ENCODE data around the gene EXT2.

Gene EXT2

DNA sequence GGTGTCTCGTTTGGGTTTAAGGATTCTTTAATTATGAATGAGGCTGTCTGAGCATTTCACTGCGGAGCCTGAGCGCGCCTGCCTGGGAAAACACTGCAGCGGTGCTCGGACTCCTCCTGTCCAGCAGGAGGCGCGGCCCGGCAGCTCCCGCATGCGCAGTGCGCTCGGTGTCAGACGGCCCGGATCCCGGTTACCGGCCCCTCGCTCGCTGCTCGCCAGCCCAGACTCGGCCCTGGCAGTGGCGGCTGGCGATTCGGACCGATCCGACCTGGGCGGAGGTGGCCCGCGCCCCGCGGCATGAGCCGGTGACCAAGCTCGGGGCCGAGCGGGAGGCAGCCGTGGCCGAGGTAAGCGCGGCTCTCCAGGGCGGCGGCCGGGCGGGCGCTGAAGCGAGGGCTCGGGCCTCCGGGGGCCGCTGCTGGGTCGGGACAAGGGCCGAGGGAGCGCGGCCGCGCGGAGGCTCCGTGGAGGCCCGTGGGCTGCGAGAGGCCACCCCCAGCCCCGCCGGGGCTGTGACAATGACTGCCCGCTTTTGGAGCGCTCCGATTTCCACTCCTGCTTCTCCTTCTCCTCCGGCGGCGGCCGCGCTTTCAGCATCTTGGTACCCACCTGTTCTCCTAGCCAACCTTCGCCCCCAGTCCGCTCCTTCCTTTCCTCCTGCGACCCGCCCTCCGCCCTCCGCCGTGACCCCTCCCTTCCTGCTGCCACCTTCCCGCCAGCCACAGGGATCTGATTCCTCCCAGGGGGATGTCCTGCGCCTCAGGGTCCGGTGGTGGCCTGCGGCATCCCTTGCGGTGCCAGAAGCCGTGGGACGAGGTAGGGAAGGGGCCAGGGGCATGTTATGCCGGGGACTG is at the start of gene EXT2:
TSS of gene EXT2 (plus strand) at position 173 of the 854 bp plus-strand sequence. CDS start 12,035 bp downstream, outside the sequence.
- peak; percentile 80 for DNase-seq

DNA sequence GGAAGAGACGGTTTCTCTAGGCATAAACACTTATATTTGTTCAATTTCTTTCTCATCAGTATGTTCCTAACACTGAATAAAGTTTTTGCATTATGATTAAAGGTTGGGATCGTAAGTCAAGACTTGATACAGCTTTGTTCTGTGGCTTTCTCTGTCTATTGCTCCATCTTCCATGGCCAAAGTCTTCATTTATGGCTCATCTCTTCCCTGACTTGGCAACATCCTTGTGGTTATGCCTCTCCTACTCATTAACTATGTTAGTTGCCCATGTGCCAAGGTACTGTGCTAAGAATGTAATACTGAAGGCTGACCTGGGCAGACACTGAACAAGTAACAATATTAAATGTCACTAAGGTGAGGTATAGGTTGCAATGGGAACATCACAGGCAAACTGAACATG is 49.3 kb upstream of the EXT2 start:
- no peak for DNase-seq

DNA sequence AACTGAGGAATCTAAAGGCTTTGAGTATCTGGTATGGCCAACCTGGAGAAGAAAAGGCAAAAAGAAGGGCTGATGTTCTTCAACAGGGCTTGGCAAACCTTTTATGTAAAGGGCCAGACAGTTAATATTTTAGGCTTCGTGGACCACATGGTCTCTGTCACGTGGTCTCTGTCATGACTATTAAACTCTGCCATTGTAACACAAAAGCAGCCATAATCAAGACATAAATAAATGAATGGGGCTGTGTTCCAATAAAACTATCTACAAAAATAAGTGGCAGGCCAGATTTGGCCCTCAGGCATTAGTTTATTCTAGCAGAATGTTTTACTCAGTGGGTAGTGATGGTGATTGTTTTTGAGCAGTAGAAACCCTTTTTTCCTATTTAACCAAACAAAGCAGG is 48.2 kb upstream of the EXT2 start:
- DNase-seq = no peak

DNA sequence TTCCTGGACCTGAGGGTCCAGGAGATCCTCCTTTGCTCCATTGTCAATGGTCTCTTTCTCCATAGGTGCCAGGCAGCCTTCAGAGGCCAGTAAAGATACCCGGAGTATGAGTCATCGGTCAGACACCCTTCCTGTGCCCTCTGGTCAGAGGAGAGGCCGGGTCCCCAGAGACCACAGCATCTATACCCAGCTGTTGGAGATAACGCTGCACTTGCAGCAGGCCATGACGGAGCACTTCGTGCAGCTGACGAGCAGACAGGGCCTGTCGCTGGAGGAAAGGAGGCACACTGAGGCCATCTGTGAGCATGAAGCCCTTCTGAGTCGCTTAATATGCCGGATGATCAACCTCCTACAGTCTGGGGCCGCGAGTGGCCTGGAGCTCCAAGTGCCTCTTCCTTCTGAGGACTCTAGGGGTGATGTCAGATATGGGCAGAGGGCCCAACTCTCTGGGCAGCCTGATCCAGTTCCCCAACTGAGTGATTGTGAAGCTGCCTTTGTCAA is 47.5 kb upstream of the EXT2 start, which contains the start of gene ACCSL:
TSS of gene ACCSL (plus strand) at position 51 of the 501 bp plus-strand sequence. CDS start at position 107, 56 bp downstream.
- DNase-seq = no peak

DNA sequence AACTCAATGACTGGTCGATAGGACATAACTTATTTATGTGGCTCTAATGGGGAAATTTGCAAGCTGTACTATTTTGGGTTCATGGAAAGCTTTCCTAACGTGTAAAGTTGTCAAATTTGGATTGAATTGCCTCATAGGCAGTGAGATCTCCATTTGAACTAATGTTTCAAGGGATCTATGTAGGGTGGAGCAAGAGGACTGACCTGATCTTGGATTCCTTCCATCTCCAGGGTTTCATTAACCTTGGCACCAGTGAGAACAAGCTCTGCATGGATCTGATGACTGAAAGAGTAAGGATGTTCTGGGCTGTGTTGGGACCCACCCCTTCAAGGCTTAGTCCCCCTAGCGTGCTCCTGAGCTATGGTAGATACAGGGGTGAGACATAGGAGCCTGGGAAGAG is 45.6 kb upstream of the EXT2 start:
- DNase-seq = no peak

DNA sequence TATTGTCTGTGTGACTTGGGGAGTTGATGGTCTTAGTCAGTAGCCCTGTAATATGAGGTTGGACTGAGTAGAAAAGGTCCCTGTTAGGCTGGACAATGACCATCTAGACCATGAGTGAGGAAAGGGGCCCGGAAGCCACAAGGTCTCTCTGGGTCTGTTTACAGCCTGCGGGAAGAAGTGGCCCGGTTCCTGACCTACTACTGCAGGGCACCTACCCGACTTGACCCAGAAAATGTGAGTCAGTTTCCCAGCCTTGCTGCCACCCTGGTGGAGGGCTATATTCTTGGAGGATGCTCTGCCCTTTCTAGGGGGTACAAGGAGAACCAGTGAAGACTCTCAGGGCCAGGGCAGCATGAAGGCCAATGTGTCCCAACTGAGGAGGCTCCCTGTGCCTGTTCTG is 44.3 kb upstream of the EXT2 start:
- DNase-seq = no peak

DNA sequence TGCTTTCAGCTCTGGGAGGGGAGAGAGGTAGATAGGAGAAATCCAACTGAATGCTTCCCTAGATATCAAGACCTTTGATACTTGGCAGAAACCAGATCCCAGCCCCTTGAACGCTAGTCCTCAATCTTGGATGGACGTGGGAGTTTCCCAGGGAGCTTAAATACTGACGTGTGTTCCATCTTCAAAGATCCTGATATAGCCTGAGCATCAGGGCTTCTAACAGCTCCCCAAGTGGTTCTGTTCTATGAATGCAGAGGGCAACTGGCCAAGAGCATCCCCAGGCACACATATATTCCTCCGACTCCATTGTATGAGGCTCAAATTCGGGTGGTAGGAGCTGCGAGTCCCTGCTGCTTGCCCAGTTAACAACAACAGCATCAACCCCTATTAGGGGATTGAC is 38.1 kb upstream of the EXT2 start:
- no peak for DNase-seq

DNA sequence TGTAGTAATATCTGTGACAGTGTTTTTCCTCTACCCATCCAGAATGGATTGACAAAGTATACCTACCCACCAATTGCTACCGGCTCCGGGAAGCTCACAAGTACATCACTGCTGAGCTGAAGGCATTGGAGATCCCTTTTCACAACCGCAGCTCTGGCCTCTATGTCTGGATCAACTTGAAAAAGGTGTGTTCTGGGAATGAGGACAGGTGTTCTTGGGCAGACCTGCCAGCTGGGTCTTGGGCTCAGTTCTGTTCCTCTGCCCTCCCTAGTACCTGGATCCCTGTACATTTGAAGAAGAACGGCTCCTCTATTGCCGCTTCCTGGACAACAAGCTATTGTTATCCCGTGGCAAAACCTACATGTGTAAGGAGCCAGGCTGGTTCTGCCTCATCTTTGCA is 37.2 kb upstream of the EXT2 start:
- DNase-seq = no peak

DNA sequence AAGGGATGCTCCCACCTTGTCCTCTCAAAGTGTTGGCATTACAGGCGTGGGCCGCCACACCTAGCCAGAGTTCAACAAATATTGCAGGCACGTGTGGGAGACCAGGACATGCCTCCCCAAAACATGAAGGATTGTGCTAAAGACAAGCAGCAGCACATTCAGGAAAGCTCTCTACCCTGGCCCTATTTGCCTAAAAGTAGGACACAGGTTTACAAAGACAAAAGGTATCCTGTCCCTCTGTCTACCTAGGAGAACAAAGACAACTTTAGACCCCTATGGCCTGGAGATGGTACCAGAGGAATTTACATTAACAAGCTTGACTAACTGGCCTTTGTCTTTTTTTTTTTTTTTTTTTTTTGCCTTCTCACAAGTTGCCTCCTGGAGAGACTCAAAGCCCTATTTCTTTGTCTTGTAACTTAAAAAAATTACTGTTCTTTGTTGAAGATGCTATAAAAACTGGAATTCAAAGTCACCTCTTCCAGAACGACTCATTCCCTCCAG is 30.3 kb upstream of the EXT2 start:
- DNase-seq = no peak

DNA sequence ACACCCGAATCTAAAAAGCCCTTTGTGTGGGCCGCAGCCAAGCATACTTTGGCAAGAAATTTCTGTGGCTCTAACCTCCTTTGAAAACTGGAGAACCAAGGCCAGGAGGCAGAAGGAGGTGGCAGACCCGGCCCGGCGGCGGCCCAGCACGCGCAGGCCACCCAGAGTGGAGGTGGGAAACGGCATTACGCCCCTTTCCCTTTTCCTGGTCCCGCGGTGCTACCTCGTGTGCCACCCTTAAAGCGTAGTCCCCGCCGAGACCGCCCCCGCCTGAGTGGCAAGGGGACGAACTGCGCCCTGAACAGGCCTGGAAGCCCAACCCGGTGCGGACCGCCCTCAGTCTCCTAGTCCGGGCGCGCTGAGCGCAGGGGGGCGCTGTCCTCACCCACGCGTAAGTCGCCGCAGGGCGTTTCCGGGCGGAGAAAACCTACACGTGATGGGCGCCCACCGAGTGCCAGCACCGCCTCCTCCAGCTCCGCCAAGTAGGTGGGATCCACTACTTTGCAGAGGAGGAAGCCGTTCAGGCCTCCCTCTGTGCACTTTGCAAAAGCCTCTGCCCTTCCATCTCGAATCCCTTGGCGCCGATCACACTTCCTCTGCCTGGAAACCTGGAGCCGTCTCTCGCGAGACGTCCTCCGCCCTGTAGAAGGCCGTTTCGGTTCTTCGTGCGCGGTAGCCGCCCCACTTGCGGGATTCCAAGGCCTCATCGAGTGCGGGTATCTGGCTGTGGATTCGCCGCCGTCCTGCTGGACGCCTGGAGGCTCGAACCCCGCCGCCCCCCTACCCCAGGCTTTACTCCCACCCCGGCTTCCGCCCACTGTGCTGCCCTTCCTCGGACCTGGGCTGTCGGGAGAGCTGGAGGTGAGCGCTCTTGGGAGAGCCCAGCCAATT is 29.4 kb upstream of the EXT2 start, which contains the start of gene ACCS:
TSS of gene ACCS (plus strand) at position 430 of the 891 bp plus-strand sequence. CDS start 1,358 bp downstream, outside the sequence.
- DNase-seq = peak; percentile 94

DNA sequence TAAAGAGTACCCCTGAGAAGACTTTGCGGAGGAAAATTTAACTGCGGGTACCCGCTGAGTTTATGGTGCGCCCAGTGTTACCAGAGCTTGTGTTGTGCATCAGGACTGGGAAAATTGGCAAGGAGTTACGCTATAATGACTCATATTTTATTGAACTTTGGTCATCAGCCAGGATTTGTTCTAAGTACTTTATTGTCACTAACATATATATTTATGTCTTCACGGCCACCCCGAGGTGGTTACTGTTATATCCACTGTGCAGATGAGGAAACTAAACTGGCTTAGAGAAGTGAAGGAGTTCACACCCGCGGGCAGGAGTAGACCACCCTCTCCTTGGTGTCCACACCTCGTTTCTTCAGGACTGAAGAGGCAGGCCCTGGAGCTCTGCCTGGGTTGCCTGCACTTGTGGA is 28.7 kb upstream of the EXT2 start:
- DNase-seq = peak; percentile 72

DNA sequence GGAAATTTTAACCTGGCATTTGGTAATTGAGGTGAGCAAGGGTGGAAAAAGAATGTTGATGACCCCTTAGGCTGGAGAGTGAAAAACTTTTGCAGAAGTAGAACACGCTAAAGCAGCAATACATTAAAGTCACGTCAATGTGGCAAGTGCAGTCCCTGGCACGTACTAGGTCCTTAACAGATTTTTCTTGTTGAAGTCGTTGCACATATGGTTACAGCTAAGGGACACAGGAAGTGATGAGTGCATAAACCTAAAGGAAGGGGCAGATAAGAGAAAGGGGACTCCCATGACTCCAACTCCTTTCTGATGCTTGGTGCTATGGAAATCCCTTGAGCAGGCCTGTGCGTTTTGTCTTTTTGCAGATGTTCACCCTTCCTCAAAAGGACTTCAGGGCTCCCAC is 28.2 kb upstream of the EXT2 start:
- DNase-seq = no peak

DNA sequence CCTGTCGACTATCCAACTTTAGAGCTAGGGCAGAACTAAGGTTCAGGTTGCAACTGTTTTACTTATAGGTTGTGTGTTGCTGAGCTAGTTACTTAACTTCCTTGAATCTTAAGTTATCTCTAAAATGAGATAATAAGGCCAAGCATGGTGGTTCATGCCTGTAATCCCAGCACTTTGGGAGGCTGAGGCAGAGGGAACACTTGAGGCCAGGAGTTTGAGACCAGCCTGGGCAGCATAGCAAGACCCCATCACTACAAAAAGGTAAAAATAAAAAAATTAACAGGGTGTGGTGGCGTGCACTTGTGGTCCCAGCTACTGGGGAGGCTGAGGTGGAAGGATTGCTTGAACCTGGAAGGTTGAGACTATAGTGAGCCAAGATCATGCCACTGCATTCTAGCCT is 27.3 kb upstream of the EXT2 start:
- DNase-seq = no peak

DNA sequence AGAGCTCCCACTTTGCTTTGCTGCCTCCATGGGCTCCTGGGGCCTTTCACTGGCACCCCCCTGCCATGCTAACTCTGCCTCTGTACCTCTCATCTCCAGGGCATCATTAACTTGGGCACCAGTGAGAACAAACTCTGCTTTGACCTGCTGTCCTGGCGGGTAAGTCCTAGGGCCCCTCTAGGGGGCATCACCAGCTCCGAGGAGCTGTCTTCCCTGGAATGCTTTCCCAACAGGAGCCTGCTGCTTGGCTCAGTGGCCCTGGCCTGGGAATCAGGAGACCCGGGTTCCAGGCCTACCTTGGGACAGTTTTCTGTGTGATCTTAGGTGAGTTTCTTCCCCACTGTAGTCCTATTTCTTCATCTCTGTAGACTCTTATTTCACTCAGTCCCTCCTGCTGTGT is 24.3 kb upstream of the EXT2 start:
- DNase-seq = no peak

DNA sequence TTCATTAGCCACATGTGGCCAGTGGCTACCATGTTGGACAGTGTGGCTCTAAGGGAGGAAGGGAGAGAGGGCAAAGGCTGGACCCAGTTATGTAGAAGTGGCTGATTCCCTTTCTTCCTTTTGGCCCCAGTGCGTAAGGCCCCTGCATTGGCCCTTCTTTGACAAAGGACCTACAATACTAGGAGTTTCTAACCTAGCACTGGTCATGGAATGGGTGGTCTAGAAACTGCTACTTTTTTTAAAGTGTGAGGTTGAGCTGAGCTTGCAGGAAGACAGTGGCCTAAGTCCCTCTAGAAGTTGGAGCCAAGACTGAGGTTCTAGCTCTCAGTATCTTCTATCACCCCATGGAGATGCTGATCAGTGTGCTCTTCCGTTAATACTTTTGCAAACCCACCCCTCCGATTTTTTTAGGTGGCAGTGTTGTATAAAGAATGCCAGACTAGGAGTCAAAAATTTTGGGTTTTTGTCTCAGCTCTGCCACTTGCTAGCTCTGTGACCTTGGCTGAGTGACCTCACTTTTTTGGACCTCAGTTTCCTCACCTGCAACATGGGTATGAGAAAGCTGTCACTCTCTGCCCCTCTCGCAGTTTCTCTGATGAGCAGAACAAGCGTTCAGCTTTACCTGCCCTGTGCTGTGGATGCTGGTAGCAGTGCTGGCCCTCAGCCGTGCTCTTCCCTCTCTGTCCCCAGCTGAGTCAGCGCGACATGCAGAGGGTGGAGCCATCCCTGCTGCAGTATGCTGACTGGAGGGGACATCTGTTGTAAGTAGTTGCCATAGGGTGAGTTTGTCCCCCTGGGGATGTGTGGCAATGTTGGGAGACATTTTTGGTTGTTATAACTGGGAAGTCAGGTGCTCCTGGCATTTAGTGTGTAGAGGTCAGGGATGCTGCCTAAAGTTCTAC is 22.5 kb upstream of the EXT2 start:
- DNase-seq = no peak

DNA sequence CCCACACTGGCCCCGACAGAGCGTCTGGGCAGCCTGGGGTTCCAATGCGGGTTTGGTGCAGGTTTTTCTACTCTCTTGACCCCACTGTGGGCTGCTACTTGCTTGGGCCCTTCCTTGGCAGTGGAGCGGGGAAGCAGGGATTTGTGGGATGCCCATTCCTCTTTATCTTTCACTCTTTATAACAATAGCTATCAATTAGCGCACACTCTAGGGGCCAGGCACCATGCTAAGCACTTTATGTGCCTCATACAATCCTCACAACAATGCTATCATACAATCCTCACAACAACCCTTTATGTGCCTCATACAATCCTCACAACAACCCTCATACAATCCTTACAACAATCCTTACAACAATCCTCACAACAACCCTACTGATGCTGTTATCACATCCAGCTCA is 16.7 kb upstream of the EXT2 start:
- DNase-seq = no peak

DNA sequence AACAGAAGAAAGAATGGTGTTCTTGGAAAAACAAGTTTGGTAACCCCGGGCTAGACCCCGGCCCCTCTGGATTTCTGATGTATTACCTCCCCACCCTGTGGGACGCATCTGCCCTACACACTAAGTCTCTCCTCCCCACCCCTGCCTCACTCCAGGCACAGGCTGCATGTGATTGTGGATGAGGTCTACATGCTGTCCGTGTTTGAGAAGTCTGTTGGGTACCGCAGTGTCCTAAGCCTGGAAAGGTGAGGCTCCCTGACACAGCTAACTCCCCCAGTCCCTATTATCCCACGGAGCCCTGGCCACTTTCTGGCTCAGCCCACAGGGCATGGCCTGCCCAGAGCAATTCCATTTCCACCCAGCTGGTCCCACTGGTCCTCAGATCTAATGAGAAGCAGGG is 16.1 kb upstream of the EXT2 start:
- DNase-seq = no peak

DNA sequence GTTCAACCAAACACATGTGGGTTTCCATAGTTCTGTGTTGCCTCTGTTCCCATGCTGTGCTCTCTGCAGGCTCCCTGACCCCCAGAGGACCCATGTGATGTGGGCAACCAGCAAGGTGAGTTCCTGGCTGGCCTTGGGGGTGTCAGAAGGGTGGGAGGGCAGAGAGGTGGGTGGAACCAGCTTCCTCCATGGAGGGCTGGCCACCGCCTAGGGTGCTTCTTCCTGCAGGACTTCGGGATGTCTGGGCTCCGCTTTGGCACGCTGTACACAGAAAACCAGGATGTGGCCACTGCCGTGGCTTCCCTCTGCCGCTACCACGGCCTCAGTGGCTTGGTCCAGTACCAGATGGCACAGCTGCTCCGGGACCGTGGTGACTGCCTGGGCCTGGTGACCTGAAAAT is 14.5 kb upstream of the EXT2 start:
- DNase-seq = no peak

DNA sequence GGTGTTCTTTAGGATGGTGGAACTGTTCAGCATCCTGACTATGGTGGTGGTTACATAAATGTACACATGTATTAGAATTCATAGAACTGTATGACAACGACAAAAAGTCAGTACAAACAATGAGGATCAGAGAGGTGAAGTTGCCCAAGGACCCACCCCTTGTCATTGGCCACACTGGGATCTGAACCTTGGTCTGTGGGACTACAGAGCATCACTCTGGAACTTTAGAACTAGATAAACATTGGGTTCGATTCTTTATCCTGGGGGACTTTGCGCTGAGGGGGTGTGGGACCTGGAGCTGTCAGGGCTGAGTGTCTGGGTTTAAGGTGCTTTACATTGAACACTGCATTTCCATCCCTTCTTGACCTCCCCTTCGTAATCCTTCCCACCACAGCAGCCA is 12.8 kb upstream of the EXT2 start:
- DNase-seq = no peak

DNA sequence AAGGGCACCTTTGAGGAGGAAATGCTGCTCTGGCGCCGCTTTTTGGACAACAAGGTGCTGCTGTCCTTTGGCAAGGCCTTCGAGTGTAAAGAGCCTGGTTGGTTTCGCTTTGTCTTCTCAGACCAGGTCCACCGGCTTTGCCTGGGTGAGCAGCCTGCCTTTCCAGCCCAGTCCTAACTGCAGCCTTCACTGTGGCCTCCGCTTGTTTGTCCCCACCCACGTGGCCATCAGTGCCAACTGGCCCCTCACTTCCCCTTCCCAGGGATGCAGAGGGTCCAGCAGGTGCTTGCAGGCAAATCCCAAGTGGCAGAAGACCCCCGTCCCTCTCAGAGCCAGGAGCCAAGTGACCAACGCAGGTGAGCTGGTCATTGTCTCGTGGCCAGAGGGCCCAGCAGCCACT is 12.0 kb upstream of the EXT2 start:
- no peak for DNase-seq

DNA sequence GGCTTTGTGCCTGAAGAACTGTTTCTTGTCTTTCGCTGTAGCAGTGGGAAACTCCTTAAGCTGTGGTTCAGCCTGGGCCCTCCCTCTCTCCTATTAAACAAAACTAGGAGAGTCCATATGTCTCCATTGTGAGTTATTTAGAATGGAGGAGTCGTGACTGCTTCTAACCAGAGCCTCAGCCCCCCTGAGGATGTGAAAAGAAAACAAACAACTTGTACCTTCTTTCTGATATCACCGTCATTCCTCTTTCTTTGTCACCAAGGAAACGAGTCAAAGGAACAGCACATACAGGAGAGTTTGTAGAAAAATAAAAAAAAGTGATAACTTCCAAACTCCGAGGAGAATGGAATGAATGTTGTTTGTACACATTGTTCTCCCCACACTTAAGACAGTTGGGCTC is 11.6 kb upstream of the EXT2 start:
- DNase-seq = no peak

DNA sequence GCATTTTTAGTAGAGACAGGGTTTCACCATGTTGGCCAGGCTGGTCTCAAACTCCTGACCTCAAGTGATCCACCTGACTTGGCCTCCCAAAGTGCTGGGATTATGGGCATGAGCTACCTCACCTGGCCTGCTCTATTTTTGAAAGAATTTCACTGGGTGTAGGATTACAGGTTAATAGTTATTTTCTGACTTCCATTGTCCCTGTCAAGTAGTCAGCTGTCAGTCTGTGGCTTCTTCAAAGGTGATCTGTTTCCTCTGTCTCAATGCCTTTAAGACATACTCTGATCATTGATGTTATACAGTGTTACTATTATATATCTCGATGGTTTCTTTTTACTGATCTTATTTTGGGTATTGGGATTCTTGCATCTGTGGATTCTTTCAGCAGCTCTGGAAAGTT is 10.1 kb upstream of the EXT2 start:
- no peak for DNase-seq
